ENCODE measurements around the gene RNF151.

GRCh38 chr16:1998852-1999801 lies 32.5 kb downstream of the RNF151 start:
- TF ChIP-seq POLR2AphosphoS5 (IDR thresholded peaks at IDR 0.05) (no peak), POLR2A (IDR thresholded peaks at IDR 0.05) (no peak), EP300 (IDR thresholded peaks at IDR 0.05) (no peak)
